DOHH2 (cell line): Measurements from ENCODE around the gene CCDC149.

Experiments used
- H3F3A ChIP-seq: fragments of 200-600 bp; sonication (generic), shearing (Covaris generic); 2 replicates; pipeline ENCODE4 v1.6.0; 2016; ENCODE audit warnings: antibody characterized with exemption, mild to moderate bottlenecking; ENCODE audit not compliant: control insufficient read depth, insufficient read depth
- H3K27ac ChIP-seq: fragments of 200-600 bp; sonication (generic); 2 replicates; pipeline ENCODE4 v1.5.1; 2014; ENCODE audit warnings: low read depth, mild to moderate bottlenecking, low read length, moderate library complexity
- H3K27me3 ChIP-seq: fragments of 200-600 bp; sonication (generic); 2 replicates; pipeline ENCODE4 v1.6.1; 2014; ENCODE audit warnings: mild to moderate bottlenecking, low read length, mixed read lengths; ENCODE audit not compliant: control insufficient read depth
- H3K36me3 ChIP-seq: fragments of 200-600 bp; sonication (generic); 2 replicates; pipeline ENCODE4 v1.6.1; 2014; ENCODE audit warnings: mild to moderate bottlenecking, low read length, moderate library complexity, mixed read lengths; ENCODE audit not compliant: control insufficient read depth
- H3K4me1 ChIP-seq: fragments of 200-600 bp; sonication (generic); 2 replicates; pipeline ENCODE4 v1.6.1; 2014; ENCODE audit warnings: mild to moderate bottlenecking, low read length, mixed read lengths; ENCODE audit not compliant: control insufficient read depth
- H3K4me2 ChIP-seq: fragments of 200-600 bp; sonication (generic); 2 replicates; pipeline ENCODE4 v1.6.0; 2014; ENCODE audit warnings: mild to moderate bottlenecking, low read length, moderate library complexity
- H3K4me3 ChIP-seq: fragments of 200-600 bp; sonication (generic); 2 replicates; pipeline ENCODE4 v1.5.1; 2014; ENCODE audit warnings: mild to moderate bottlenecking, low read length, mixed read lengths
- H3K79me2 ChIP-seq: fragments of 200-600 bp; sonication (generic); 2 replicates; pipeline ENCODE4 v1.6.1; 2014; ENCODE audit warnings: mild to moderate bottlenecking, low read length, mixed read lengths; ENCODE audit not compliant: control insufficient read depth
- H3K9me2 ChIP-seq: fragments of 200-600 bp; sonication (generic); replicated peaks from 2 replicates; pipeline ENCODE4 v1.6.1; 2014; ENCODE audit warnings: mild to moderate bottlenecking, low read length, mixed read lengths; ENCODE audit not compliant: control insufficient read depth
- H3K9me3 ChIP-seq: fragments of 200-600 bp; sonication (generic); 2 replicates; pipeline ENCODE4 v1.6.1; 2014; ENCODE audit warnings: antibody characterized with exemption, low read length, mixed read lengths; ENCODE audit not compliant: control insufficient read depth, insufficient read depth
- H4K20me1 ChIP-seq: fragments of 200-600 bp; sonication (generic); 2 replicates; pipeline ENCODE4 v1.6.0; 2014; ENCODE audit warnings: low read depth, mild to moderate bottlenecking, antibody characterized with exemption, low read length, moderate library complexity; ENCODE audit not compliant: control insufficient read depth, insufficient read depth
- CTCF ChIP-seq: fragments of 200-600 bp; sonication (generic); IDR thresholded peaks from one replicate; pipeline ENCODE4 v1.5.1; 2014; ENCODE audit warnings: antibody characterized with exemption, mild to moderate bottlenecking, low read depth, low read length; ENCODE audit not compliant: poor library complexity, severe bottlenecking
- EZH2phosphoT487 ChIP-seq: fragments of 200-600 bp; sonication (generic); IDR thresholded peaks from 2 replicates; pipeline ENCODE4 v1.6.1; 2017; ENCODE audit warnings: borderline replicate concordance, mild to moderate bottlenecking, antibody characterized with exemption, low read length, moderate library complexity, mixed read lengths

CCDC149 gene

DNA sequence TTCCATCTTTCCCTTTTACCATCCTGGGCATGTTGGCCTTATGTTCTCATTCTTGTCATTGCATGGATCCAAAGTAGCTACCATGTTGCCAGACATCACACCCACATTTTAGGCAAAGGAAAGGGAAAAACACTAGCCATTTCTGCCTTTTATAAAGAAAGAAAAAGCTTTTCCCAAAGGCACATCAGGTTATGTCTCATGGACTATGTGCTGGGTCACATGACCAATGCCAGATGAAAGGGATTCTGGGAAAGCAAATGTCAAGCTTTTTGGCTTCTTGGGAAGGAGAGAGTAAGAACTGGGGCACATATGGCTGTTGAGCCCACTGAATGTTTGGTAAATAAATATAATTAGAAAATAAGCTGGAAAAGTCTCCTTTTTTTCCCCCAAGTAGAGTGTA, 121.8 kb downstream of the CCDC149 start:
- Histone ChIP-seq H3K9me3 (no peaks in the 10 kb centered on the region), H3K9me2 (no peaks in the 10 kb centered on the region), H3F3A (no peaks in the 10 kb centered on the region), H3K4me2 (no peak overlapping the region), H4K20me1 (no peaks in the 10 kb centered on the region), H3K4me1 (no peaks in the 10 kb centered on the region), H3K27ac (no peak overlapping the region), H3K36me3 (no peaks in the 10 kb centered on the region), H3K27me3 (no peaks in the 10 kb centered on the region), H3K4me3 (no peak overlapping the region), H3K79me2 (no peaks in the 10 kb centered on the region)
- TF ChIP-seq CTCF: no peak
- TF ChIP-seq EZH2phosphoT487: no peak

- Histone ChIP-seq H3K79me2 (no peaks in the 10 kb centered on the region), H3K36me3 (no peaks in the 10 kb centered on the region), H4K20me1 (no peaks in the 10 kb centered on the region), H3K4me2 (no peak overlapping the region), H3K4me3 (no peak overlapping the region), H3K27me3 (no peaks in the 10 kb centered on the region), H3K27ac (no peak overlapping the region), H3K9me2 (no peaks in the 10 kb centered on the region), H3F3A (no peaks in the 10 kb centered on the region), H3K9me3 (no peaks in the 10 kb centered on the region), H3K4me1 (no peaks in the 10 kb centered on the region)
- TF ChIP-seq EZH2phosphoT487: no peak
- TF ChIP-seq CTCF: no peak
These were observed 129.3 kb downstream of the CCDC149 start for GRCh38 chr4:24783506-24783905.

DNA sequence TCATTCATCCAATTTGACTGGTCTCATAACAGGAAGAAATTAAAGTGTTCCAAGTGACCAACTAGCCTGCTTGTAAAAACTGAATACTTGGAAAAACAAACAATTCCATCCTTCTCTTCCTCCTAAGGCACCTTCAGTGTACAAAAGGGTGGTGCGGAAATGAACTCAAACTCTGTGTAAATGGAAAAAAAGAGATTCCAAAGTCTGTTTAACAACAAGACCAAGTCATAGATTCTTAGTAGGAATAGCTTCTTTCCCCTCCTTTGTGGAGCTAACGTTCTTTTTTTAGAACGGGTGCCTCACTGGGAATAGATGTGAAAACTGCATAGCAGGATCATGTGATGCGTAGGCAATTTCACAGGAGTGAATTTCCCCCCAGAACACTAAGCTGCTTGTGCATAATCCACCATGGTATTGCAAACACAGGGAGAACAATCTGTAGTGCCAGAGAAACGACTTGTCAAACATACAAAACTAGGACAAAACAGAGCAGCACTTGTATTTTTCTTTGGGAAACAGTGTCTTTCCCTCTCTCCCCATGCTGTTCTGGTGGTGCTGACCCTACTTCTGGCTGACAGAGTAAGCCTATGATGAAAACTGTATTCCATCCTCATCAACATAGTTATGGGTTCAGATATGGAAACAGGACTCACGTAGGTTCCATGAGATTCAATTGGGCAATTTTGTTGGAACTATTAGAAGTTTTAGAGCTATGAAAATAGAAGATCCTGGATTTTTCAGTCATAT, 130.7 kb downstream of the CCDC149 start:
- Histone ChIP-seq H3K79me2 (no peaks in the 10 kb centered on the region), H4K20me1 (no peaks in the 10 kb centered on the region), H3K9me2 (no peaks in the 10 kb centered on the region), H3F3A (no peaks in the 10 kb centered on the region), H3K4me3 (no peak overlapping the region), H3K4me2 (no peak overlapping the region), H3K36me3 (no peaks in the 10 kb centered on the region), H3K27me3 (no peaks in the 10 kb centered on the region), H3K4me1 (no peaks in the 10 kb centered on the region), H3K9me3 (no peaks in the 10 kb centered on the region), H3K27ac (no peak overlapping the region)
- no peak for TF ChIP-seq CTCF
- no peak for TF ChIP-seq EZH2phosphoT487
